SK-N-SH treated with all-trans-retinoic acid at 6 μM for 48 hours (cell line): ENCODE measurements around the gene PRSS27.

Experiments
- BACH2 ChIP-seq: fragments of 250-450 bp; sonication (Bioruptor Pico); IDR thresholded peaks from 2 replicates; pipeline ENCODE4 v1.9.0; 2021; ENCODE audit warnings: mild to moderate bottlenecking, borderline replicate concordance
- CSDC2 ChIP-seq: fragments of 250-450 bp; sonication (Bioruptor Pico); IDR thresholded peaks from 2 replicates; pipeline ENCODE4 v1.5.0; 2020; ENCODE audit warnings: mild to moderate bottlenecking, moderate library complexity
- GLIS3 ChIP-seq: fragments of 250-450 bp; sonication (Bioruptor Pico); IDR thresholded peaks from 2 replicates; pipeline ENCODE4 v1.5.0; 2020; ENCODE audit warnings: mild to moderate bottlenecking, moderate library complexity
- ISL1 ChIP-seq: fragments of 250-450 bp; sonication (Bioruptor Pico); IDR thresholded peaks from 2 replicates; pipeline ENCODE4 v2.1.2; 2022; ENCODE audit warnings: mild to moderate bottlenecking, moderate library complexity
- PPARA ChIP-seq: fragments of 250-450 bp; sonication (Bioruptor Pico); IDR thresholded peaks from 2 replicates; pipeline ENCODE4 v1.5.0; 2020; ENCODE audit warnings: mild to moderate bottlenecking, borderline replicate concordance
- RARB ChIP-seq: fragments of 250-450 bp; sonication (Bioruptor Pico); IDR thresholded peaks from 2 replicates; pipeline ENCODE4 v1.8.0; 2021; ENCODE audit warnings: mild to moderate bottlenecking, moderate library complexity
- TCF4 ChIP-seq: fragments of 250-450 bp; sonication (Bioruptor Pico); IDR thresholded peaks from 2 replicates; pipeline ENCODE4 v1.8.0; 2021; ENCODE audit warnings: mild to moderate bottlenecking, moderate library complexity, borderline replicate concordance
- ZFP30 ChIP-seq: fragments of 450-650 bp; formaldehyde crosslinking; IDR thresholded peaks from 2 replicates; pipeline ENCODE4 v1.5.0; 2022; ENCODE audit warnings: mild to moderate bottlenecking, moderate library complexity
- ZNF8 ChIP-seq: fragments of 450-650 bp; formaldehyde crosslinking; IDR thresholded peaks from 2 replicates; pipeline ENCODE4 v1.5.0; 2020; ENCODE audit warnings: mild to moderate bottlenecking, moderate library complexity
- TF ChIP-seq, protein P1 (sequence below): fragments of 250-450 bp; sonication (Bioruptor Pico); IDR thresholded peaks from 2 replicates; pipeline ENCODE4 v1.5.0; 2020; ENCODE audit warnings: mild to moderate bottlenecking, moderate library complexity
- TF ChIP-seq, protein P2 (sequence below): fragments of 250-450 bp; sonication (Bioruptor Pico); IDR thresholded peaks from 2 replicates; pipeline ENCODE4 v1.8.0; 2020; ENCODE audit warnings: mild to moderate bottlenecking, moderate library complexity, borderline replicate concordance
- TF ChIP-seq, protein P3 (sequence below): fragments of 250-450 bp; sonication (Bioruptor Pico); IDR thresholded peaks from 2 replicates; pipeline ENCODE4 v1.5.1; 2020; ENCODE audit warnings: low read depth, mild to moderate bottlenecking, moderate library complexity

DNA sequence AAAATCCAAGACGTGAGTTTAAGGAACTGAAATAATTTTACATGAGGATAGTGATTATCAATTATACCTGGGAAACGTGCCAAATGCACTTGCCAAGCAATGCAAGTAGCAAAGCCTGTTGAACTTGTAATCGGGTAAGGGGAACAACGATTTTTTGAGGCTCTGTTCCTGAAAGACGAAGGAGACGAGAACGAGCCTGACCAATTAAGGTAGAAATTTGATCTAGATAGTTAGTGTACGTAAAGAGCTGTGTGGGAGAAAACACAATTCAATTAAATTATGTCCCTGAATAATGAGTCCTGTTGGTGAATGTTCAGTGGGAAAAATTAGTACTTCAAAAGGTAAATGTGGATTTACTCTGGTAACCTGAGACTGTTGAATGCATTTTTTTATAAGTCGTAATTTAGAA, 55.4 kb downstream of the PRSS27 start:
- TF ChIP-seq CSDC2 (CRISPR knock-in tag) = no peak
- no peak for TF ChIP-seq ZFP30 (CRISPR knock-in tag)
- TF ChIP-seq, protein P1, sequence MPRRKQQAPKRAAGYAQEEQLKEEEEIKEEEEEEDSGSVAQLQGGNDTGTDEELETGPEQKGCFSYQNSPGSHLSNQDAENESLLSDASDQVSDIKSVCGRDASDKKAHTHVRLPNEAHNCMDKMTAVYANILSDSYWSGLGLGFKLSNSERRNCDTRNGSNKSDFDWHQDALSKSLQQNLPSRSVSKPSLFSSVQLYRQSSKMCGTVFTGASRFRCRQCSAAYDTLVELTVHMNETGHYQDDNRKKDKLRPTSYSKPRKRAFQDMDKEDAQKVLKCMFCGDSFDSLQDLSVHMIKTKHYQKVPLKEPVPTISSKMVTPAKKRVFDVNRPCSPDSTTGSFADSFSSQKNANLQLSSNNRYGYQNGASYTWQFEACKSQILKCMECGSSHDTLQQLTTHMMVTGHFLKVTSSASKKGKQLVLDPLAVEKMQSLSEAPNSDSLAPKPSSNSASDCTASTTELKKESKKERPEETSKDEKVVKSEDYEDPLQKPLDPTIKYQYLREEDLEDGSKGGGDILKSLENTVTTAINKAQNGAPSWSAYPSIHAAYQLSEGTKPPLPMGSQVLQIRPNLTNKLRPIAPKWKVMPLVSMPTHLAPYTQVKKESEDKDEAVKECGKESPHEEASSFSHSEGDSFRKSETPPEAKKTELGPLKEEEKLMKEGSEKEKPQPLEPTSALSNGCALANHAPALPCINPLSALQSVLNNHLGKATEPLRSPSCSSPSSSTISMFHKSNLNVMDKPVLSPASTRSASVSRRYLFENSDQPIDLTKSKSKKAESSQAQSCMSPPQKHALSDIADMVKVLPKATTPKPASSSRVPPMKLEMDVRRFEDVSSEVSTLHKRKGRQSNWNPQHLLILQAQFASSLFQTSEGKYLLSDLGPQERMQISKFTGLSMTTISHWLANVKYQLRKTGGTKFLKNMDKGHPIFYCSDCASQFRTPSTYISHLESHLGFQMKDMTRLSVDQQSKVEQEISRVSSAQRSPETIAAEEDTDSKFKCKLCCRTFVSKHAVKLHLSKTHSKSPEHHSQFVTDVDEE (CRISPR knock-in tag) = no peak
- TF ChIP-seq PPARA (CRISPR knock-in tag) = no peak
- TF ChIP-seq, protein P2, sequence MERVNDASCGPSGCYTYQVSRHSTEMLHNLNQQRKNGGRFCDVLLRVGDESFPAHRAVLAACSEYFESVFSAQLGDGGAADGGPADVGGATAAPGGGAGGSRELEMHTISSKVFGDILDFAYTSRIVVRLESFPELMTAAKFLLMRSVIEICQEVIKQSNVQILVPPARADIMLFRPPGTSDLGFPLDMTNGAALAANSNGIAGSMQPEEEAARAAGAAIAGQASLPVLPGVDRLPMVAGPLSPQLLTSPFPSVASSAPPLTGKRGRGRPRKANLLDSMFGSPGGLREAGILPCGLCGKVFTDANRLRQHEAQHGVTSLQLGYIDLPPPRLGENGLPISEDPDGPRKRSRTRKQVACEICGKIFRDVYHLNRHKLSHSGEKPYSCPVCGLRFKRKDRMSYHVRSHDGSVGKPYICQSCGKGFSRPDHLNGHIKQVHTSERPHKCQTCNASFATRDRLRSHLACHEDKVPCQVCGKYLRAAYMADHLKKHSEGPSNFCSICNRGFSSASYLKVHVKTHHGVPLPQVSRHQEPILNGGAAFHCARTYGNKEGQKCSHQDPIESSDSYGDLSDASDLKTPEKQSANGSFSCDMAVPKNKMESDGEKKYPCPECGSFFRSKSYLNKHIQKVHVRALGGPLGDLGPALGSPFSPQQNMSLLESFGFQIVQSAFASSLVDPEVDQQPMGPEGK (CRISPR knock-in tag) = no peak
- no peak for TF ChIP-seq RARB (CRISPR knock-in tag)
- no peak for TF ChIP-seq TCF4 (CRISPR knock-in tag)
- no peak for TF ChIP-seq GLIS3 (CRISPR knock-in tag)
- no peak for TF ChIP-seq ZNF8 (CRISPR knock-in tag)
- TF ChIP-seq, protein P3, sequence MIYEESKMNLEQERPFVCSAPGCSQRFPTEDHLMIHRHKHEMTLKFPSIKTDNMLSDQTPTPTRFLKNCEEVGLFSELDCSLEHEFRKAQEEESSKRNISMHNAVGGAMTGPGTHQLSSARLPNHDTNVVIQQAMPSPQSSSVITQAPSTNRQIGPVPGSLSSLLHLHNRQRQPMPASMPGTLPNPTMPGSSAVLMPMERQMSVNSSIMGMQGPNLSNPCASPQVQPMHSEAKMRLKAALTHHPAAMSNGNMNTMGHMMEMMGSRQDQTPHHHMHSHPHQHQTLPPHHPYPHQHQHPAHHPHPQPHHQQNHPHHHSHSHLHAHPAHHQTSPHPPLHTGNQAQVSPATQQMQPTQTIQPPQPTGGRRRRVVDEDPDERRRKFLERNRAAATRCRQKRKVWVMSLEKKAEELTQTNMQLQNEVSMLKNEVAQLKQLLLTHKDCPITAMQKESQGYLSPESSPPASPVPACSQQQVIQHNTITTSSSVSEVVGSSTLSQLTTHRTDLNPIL = no peak
- TF ChIP-seq ISL1 (CRISPR knock-in tag) = no peak
- no peak for TF ChIP-seq BACH2
